GM19328 (cell line): ENCODE data around the gene AFF3.
"Not testable (repeated sequence)": the region's sequence is repeated elsewhere in the genome, so short reads cannot be mapped to it uniquely, and the experiment has no call there.

Experiments used
- ATAC-seq: cut with Tn5 transposase; IDR thresholded peaks from one replicate; pipeline ENCODE4 v1.9.1; 2021; ENCODE audit warnings: mild to moderate bottlenecking, moderate library complexity; ENCODE audit not compliant: unreplicated experiment

AFF3 gene

DNA sequence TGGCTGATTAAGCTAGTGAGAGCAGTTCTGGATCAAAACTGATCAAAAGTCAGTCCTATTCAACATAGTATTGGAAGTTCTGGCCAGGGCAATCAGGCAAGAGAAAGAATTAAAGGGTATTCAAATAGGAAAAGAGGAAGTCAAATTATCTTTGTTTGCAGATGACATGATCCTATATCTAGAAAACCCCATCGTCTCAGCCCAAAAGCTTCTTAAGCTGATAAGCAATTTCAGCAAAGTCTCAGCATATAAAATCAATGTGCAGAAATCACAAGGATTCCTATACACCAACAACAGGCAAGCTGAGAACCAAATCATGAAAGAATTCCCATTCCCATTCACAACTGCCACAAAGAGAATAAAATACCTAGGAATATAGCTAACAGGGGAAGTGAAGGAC, 368.7 kb downstream of the AFF3 start:
- not testable (repeated sequence) for ATAC-seq

DNA sequence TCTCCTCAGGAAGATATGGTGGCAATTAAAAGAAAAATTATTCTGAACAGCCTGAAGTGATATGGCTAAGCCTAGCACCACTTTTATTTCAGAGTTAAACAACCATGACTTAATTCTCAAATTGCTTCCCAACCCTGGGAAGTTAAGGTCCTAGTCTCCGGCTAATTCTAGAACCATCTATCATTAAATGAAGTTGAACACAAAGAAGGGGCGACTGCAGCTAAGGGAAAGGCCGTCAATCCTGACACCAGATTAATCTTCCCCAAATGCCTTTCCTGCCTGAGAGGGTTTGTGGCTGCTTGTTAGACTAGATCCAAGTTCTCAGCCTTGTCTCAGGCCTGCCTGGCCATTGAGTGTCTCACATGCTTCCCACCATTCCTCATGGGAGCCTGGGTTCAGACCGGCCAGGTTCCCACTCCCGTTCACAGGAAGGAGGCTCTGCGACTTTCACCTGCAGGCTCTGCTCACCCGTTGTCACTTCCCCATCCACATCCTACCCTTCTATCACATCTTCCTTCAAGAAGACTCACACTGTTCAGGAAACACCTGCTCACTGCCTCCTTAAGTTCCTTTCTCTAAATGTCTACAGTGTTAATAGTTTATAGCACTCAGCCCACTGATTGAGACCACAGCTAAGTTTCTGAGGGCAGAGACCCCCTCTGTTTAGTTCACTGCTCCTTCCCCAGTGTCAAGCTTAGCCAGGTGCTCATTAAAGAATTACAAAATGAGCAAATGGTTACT, 369.6 kb downstream of the AFF3 start:
- ATAC-seq: no peak

DNA sequence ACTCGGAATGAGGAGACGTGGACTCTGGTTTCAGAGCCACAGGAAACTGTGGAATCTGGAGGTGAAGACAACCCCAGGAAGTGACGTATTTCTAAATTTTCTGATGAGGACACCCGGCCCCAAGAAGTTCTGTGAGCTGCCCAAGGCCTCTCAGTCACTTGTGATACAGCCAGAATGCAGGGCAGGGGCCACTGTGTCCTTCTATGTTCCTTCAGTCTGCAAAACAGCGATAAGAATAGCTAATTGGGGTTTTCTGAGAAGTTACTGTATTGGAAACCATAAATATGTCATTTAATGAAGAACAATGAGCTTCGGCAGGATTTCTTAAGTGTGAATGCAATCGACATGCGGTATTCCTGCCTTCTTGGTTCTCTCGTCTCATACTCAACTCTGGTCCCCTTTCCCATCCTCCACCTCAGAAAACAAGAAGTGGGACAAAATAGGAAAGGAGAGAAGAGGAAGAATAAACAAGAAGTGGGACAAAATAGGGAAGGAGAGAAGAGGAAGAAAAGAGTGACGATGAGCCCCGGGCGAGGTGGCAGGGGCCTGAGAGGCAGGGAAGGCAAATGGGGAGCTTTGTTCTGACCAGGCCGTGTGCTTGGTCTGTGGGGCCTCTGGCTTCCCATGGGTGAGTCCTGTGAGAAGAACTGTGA, 370.6 kb downstream of the AFF3 start:
- ATAC-seq: no peak

DNA sequence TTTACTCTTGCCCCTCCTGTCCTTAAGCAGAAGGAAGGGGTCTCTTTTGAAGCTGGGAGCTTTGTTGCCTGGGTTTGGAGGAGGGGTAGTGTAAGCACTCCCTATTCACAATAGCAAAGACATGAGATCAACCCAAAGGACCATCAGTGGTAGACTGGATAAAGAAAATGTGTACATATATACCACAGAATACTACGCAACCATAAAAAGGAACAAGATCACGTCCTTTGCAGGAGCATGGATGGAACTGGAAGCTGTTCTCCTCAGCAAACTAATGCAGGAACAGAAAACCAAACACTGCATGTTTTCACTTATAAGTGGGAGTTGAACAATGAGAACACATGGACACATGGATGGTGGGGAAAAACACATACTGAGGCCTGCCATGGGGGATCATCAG, 371.5 kb downstream of the AFF3 start:
- ATAC-seq: no peak

DNA sequence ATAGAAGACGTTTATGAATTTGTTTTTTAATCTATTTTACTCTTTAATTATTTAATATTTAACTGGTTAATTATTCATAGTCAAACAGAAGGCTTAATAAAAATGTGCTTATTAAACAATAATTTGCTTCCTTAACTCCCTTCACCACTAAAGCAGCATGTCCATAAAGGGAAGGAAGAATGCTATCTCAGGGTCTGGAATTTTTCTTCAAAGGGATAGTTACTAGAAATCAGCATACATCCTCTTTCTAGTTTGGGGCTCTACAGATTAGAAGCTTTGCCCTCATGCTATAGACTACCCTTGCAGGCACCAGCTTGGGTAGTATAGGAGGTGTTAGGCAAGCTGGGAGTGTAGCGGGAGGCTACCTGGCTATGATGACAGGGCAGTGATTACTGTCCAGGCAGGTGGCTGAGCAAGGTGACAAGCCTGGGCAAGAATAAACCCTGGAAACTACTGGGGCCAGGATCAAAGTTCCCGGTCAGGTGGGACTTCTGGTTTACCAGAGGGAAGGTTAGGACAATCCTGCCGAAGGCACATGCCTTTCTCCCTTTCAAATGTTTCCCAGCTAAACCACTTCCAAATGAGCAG, 376.6 kb downstream of the AFF3 start:
- no peak for ATAC-seq

DNA sequence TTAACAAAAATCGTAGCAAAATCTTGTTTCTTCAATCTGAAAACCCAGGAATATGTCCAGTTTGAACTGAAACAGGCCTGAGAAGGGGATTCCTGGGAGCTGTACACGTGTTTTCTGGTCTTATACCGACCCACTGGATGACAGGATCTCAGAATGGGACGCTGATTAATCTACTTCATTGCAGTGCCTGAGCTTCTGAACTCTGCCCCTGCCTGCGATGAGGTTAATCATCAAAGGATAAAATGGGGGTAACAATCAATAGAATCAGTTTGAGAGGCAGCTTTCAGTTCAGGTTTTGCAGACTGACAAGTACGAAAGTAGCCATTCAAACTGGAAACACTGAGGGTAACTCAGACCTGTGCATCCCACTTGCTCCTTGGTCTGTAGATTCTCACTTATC, 378.6 kb downstream of the AFF3 start:
- ATAC-seq: no peak

DNA sequence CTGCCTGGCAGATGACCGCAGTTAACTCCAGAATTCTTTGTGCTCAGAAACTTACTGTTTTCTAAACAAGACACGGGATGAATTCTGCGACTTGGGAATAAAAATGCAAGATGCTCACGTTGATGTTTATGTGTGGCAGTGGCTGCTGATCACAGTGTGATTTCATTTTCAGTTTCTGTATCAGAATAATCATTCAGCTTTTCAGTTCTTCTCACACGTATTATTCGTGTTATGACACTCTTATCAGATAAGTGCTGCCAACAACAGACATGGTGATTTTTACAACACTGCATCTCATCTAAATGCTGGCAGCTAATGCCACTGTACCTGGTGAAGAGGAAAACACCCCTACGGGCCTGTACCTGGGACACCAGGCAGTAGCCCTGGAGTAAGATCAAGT, 379.7 kb downstream of the AFF3 start:
- no peak for ATAC-seq

DNA sequence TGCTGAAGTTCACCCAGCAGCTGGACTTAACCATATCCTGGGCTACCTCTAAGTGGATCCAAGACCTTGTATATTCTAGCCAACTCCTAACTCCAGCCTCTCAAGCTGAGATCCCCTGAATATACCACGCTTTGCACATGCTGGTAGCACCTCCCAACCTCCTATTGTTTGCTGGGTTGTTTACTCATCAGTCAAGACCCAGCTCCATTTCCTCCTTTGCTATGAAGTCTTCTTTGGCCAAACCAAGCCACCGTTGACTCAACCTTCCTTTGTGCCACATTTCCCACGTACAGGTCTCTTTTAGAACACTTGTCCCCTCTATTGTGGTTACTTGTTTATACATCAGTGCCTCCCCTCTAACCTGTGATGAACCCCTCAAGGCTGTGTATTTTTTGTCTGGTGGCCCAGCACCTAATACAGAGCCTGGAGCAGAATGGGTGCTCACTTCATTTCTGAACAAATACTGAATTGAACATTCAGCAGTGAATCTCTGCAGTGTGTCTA, 384.7 kb downstream of the AFF3 start:
- ATAC-seq: no peak

DNA sequence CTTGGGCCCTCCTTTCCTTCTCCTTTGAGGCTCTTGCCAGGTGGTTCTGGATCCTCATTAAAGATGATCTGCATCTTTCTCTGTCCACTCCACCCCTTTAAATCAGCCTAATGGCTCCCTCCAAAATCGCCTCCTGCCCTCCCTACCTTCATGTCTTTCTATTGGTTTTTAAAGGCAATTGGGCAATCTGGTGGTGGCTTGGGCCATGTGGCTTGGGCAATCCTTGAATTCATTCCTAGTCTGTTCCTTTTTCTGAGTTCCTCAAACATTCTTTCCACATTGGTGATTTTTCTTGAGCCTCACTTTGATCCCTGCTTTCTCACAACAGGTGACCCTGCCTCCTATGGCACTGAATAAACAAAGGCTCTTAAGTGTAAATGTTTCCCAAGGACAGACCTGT, 386.3 kb downstream of the AFF3 start:
- ATAC-seq: no peak

DNA sequence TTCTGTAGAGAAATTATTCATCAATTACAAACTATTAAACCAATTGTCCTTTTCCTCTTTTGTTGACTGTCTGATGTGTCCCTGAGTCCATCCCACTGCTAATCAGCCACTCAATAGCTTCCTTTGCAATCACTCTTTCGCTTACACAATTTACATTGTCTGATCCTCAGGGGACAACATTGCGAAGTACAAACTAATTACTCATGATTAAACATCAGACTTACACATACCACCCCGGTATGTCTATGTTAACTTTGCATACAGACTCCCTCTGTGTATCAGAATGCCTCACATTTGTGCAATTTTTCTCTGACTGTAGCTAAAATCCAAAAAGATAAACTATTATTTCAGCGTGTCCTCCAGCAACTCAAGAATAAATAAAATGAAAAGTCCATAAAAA, 388.2 kb downstream of the AFF3 start:
- ATAC-seq: no peak

DNA sequence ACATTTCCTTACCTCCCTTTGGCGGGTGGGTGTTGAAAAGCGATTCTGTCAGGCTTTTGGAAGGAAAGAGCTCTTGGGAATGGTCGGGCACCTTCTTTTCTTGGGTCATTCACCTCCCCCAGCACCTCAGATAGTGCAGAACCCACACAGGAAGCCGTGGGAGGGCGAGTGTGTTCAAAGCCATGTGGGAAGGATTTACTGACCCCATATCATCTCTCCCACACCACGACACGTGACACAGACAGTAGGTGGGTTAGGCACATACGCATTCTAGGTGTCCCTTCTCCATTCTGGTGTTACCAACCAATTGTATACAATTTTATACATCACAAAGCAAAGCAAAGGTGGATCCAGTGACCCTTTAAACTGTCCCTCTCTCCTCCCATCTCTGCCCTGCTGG, 388.9 kb downstream of the AFF3 start:
- ATAC-seq: no peak

DNA sequence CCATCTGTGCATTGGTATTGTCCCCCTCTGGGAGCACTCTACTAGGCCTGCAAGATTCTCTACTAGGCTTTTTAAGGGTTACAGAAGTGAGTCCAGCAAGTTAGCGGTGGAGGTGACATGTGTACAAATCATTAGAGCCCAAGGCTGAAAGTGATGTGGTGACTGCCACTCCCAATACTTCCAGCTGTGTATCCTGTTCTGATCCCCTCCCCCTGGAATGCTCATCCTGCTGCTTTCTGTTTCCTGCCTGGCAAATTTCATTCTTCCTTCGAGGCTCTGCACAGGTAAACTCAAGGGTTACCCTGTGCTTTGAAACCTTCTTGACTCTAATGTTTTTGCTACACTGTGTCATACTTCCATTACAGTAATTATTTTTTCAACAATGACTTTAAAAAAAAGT, 394.0 kb downstream of the AFF3 start:
- no peak for ATAC-seq

DNA sequence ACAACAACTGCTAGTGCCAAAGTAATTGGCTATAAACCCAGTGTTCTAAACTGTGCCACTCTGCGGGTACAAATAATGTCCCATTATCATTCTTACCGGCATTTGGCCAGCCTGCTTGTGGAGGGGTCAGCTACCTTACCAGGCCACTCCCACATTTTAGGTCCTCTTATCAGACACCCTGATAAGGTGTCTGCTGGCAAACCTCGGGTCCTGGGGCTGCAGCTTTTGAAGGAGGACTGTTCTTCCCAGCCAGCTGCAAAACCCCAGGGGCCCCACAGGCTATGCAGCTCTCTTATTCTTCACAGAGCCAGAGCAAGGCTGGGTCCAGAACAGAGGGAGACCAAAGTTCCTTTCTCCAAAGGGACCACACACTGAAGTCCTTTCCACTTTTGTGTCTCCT, 394.5 kb downstream of the AFF3 start:
- no peak for ATAC-seq

DNA sequence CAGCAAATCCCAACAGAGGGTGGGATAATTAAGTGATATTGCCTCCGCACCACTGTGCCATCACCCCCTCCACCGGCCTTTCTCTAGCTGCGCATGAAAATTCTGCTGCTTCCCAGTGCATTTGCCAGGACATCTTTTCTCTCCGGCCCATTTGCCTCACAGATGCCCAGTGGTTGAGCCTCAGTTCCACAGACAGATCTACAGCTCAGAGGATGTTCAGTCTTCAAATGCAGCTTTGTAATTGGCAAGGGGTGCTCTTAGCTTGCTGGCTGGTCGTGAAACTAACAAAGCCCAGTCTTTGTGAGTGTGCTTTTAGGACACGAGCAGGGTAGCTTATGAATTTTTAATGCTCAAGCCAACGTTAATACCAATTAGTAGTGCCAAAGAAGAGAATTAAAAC, 399.2 kb downstream of the AFF3 start:
- ATAC-seq: no peak

DNA sequence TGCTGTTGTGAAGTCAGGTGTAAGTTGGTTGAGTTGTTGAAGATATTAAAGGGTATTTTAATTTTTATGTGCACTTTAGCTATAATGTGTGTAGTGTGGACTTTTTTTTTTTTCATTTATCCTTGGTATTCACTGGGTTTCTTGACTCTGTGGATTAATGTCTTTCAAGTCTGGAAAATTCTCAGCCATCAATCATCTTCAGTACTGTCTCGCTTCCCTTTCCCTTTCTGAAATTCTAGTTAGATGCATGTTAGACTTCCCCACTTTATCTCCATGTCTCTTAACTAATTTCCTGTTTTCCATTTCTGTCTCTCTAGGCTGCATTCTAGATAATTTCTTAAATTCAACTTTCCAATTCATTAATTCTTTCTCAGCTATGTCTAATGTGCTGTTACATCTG, 404.9 kb downstream of the AFF3 start:
- no peak for ATAC-seq

DNA sequence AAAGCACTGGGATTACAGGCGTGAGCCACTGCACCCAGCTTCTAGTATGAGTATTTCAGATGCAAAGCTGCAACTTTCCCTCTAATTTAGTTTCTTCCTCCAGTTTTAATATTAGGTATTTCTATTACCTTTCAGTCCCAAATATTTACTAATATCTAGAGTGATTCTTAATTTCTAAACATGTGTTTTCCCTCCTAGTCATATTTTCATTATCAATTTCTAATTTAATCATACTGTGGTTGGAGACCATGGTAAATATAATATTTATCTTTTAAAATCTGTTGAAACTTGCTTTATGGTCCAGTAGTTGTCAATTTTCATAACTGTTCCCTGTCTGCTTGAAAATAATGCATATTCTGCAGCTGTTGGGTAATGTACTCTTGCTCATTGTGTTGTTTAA, 406.6 kb downstream of the AFF3 start:
- ATAC-seq: no peak

DNA sequence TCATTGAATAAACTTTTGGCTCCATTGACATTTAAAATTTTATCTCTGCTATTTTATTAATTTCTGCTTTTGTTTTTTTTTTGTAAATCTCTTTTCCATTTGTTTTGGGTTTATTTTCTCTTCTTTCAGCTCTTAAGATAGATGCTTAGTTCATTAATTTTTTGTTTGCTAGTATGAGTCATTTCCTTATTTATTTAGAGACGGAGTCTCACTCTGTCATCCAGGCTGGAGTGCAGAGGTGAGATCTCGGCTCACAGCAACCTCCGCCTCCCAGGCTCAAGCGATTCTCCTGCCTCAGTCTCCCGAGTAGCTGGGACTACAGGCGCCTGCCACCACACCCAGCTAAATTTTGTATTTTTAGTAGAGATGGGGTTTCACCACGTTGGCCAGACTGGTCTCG, 407.1 kb downstream of the AFF3 start:
- ATAC-seq: not testable (repeated sequence)

DNA sequence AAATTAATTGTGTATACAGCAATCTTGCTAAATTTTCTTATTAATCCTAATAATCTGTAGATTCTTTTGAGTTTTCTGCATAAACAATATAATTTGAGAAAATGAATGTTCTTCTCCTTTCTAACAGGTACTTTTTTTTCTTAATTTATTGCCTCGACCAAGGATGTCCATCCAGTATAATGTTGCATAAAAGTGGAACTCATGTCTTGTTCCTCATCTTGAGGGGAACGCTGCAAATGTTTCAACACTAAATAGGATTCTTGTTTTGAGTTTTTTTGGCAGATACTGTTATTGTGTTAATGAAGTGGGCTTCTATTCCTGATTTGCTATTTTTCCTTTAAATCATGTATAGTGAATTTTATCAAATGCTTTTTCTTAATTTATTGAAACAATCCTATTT, 408.2 kb downstream of the AFF3 start:
- no peak for ATAC-seq

DNA sequence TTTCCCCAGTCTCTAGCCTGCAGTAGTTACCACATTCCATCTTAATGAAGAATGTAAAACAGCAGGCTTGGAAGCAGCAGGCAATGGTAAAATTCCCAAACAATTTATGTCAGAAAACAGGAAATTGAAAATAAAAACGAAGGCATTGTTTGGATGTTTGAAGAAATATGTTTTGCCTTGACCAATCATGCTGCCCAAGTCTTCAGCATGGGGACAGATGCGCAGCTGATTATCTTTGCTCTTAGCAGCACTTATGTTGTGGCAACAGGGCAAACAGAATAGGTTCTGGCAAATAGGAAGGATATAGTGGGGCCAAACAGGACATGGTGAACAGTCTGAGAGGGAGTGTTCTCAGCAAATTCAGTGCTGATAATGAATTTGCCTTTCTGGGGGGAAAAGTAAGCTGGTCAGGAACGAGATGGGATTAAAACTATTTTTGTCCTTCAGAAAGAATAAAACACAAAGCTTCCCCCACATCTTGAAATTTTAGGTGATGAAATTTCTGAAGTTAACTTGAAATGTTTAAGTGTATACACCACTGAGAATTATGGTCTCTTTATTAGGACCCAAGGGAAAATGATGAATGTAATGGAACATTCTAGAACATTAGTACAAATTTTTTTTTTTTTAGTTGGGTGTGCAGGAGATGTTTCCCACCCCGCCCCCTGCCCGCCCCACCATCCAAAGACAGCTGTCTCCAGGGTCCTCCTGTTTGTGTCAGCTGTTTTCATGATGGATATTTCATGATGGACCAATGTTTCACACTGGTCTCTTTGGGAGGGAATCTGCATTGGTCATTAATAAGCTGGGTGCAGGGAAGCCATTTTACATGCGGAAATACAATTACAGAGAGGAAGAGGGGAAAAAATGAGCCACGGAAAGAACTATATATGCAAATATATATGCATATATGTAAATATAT, 413.0 kb downstream of the AFF3 start:
- ATAC-seq: no peak

DNA sequence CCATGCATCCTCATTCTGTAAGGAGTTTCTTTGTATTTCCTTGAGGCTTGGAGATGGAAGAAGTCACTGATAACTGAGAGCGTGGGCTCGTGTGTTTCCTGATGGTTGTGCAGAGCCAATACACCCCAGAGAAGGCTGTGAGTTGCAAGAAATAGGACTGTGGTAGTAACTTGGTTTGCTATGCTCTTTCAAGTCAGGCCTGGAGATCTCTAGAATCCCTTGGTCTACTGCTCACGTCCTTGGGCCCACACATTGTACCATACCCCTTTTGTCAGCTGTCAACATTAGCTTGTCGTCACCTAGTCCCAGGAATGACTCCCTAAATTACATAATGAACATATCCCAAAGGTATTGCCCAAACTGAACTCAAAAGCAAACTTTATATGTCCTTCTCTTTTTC, 414.2 kb downstream of the AFF3 start:
- no peak for ATAC-seq

DNA sequence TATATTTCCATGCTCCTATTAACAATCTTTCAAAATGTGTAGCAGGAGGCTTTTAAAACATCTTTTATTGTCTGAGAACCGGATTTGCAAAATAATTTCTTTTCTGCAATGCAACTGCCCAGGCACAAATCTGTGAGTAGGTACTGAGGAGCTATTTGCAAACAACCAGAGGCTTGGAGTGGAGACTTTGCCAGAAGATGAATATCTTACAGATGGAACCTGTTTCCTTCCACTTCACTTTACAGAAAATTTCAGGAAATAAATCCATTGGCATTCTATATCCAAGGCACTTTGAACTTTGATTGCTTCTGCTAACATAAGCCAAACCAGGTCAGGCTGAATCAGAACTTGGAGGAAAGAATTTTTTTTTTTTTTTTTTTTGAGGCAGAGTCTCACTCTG, 415.2 kb downstream of the AFF3 start:
- no peak for ATAC-seq
